ENCODE results near the gene ZFP90. TPM values are rescaled to one million over a fixed set of nuclear protein-coding genes. Genes with fewer than 3 reads are reported as not detected.
"Not testable (repeated sequence)": the region's sequence is repeated elsewhere in the genome, so short reads cannot be mapped to it uniquely, and the experiment has no call there.

The ZFP90 gene
- 18.3 and 23.6 TPM in 2 replicates for total RNA-seq (2012; rRNA removed)

GRCh38 chr16:68538880-68539701, at the start of gene ZFP90:
Gene ZFP90, plus strand, starts transcription at chr16:68539291. Its CDS starts 502 bp downstream, at chr16:68539793.
- Histone ChIP-seq H3K9ac (ENCODE audit: low read depth, low read length) (peak within 1 kb of the TSS; percentile 92), H3K4me2 (ENCODE audit: low read length) (peak within 1 kb of the TSS; percentile 100), H3K36me3 (ENCODE audit: insufficient read depth, low read length) (peaks cover 18% of the 10 kb centered on the region), H3K9me3 (replicated peaks; ENCODE audit: low read length) (no peaks in the 10 kb centered on the region), H3K27me3 (ENCODE audit: control insufficient read depth, insufficient read depth, low read length) (no peaks in the 10 kb centered on the region), H3K4me1 (ENCODE audit: control insufficient read depth, insufficient read depth, low read length) (peaks cover 7% of the 10 kb centered on the region), H3K4me3 (ENCODE audit: low read length) (peak within 1 kb of the TSS; percentile 93)

GRCh38 chr16:68490358-68490757, 48.7 kb upstream of the ZFP90 start:
- Histone ChIP-seq H3K36me3 (ENCODE audit: insufficient read depth, low read length) (no peaks in the 10 kb centered on the region), H3K4me1 (ENCODE audit: control insufficient read depth, insufficient read depth, low read length) (no peaks in the 10 kb centered on the region), H3K4me3 (ENCODE audit: low read length) (no peak overlapping the region), H3K27me3 (ENCODE audit: control insufficient read depth, insufficient read depth, low read length) (peaks cover 36% of the 10 kb centered on the region), H3K9ac (ENCODE audit: low read depth, low read length) (no peak overlapping the region), H3K4me2 (ENCODE audit: low read length) (no peak overlapping the region), H3K9me3 (replicated peaks; ENCODE audit: low read length) (no peaks in the 10 kb centered on the region)

- Histone ChIP-seq H3K9me3 (replicated peaks; ENCODE audit: low read length) (no peaks in the 10 kb centered on the region), H3K4me3 (ENCODE audit: low read length) (no peak overlapping the region), H3K4me2 (ENCODE audit: low read length) (no peak overlapping the region), H3K27me3 (ENCODE audit: control insufficient read depth, insufficient read depth, low read length) (peaks cover 36% of the 10 kb centered on the region), H3K9ac (ENCODE audit: low read depth, low read length) (no peak overlapping the region), H3K36me3 (ENCODE audit: insufficient read depth, low read length) (no peaks in the 10 kb centered on the region), H3K4me1 (ENCODE audit: control insufficient read depth, insufficient read depth, low read length) (no peaks in the 10 kb centered on the region)
Observed at GRCh38 chr16:68490829-68491575, 48.1 kb upstream of the ZFP90 start.

- no peaks in the 10 kb centered on the region for H3K36me3 ChIP-seq (ENCODE audit: insufficient read depth, low read length)
- no peak overlapping the region for H3K9ac ChIP-seq (ENCODE audit: low read depth, low read length)
- H3K27me3 ChIP-seq (ENCODE audit: control insufficient read depth, insufficient read depth, low read length), result peaks cover 39% of the 10 kb centered on the region
- H3K4me2 ChIP-seq (ENCODE audit: low read length), result no peak overlapping the region
- no peaks in the 10 kb centered on the region for H3K4me1 ChIP-seq (ENCODE audit: control insufficient read depth, insufficient read depth, low read length)
- H3K9me3 ChIP-seq (replicated peaks; ENCODE audit: low read length), result no peaks in the 10 kb centered on the region
- no peak overlapping the region for H3K4me3 ChIP-seq (ENCODE audit: low read length)
Observed at GRCh38 chr16:68491576-68491950, 47.5 kb upstream of the ZFP90 start.

GRCh38 chr16:68492151-68492542, 46.9 kb upstream of the ZFP90 start:
- no peak overlapping the region for H3K4me3 ChIP-seq (ENCODE audit: low read length)
- no peak overlapping the region for H3K4me2 ChIP-seq (ENCODE audit: low read length)
- no peaks in the 10 kb centered on the region for H3K9me3 ChIP-seq (replicated peaks; ENCODE audit: low read length)
- H3K9ac ChIP-seq (ENCODE audit: low read depth, low read length), result no peak overlapping the region
- H3K4me1 ChIP-seq (ENCODE audit: control insufficient read depth, insufficient read depth, low read length), result no peaks in the 10 kb centered on the region
- peaks cover 33% of the 10 kb centered on the region for H3K27me3 ChIP-seq (ENCODE audit: control insufficient read depth, insufficient read depth, low read length)
- H3K36me3 ChIP-seq (ENCODE audit: insufficient read depth, low read length), result no peaks in the 10 kb centered on the region

GRCh38 chr16:68492543-68493411, 46.3 kb upstream of the ZFP90 start:
- H3K4me2 ChIP-seq (ENCODE audit: low read length), result no peak overlapping the region
- no peaks in the 10 kb centered on the region for H3K4me1 ChIP-seq (ENCODE audit: control insufficient read depth, insufficient read depth, low read length)

GRCh38 chr16:68493412-68494070, 45.5 kb upstream of the ZFP90 start:
- H3K9me3 ChIP-seq (replicated peaks; ENCODE audit: low read length), result no peaks in the 10 kb centered on the region
- no peaks in the 10 kb centered on the region for H3K36me3 ChIP-seq (ENCODE audit: insufficient read depth, low read length)
- no peaks in the 10 kb centered on the region for H3K4me1 ChIP-seq (ENCODE audit: control insufficient read depth, insufficient read depth, low read length)
- no peak overlapping the region for H3K4me2 ChIP-seq (ENCODE audit: low read length)
- no peak overlapping the region for H3K4me3 ChIP-seq (ENCODE audit: low read length)
- no peak overlapping the region for H3K9ac ChIP-seq (ENCODE audit: low read depth, low read length)
- H3K27me3 ChIP-seq (ENCODE audit: control insufficient read depth, insufficient read depth, low read length), result peaks cover 21% of the 10 kb centered on the region

More at GRCh38 chr16:68492543-68493411, 46.3 kb upstream of the ZFP90 start:
- Histone ChIP-seq H3K27me3 (ENCODE audit: control insufficient read depth, insufficient read depth, low read length) (peaks cover 27% of the 10 kb centered on the region), H3K9ac (ENCODE audit: low read depth, low read length) (no peak overlapping the region), H3K36me3 (ENCODE audit: insufficient read depth, low read length) (no peaks in the 10 kb centered on the region), H3K9me3 (replicated peaks; ENCODE audit: low read length) (no peaks in the 10 kb centered on the region), H3K4me3 (ENCODE audit: low read length) (no peak overlapping the region)

- H3K4me2 ChIP-seq (ENCODE audit: low read length); H3K36me3 ChIP-seq (ENCODE audit: insufficient read depth, low read length); H3K4me1 ChIP-seq (ENCODE audit: control insufficient read depth, insufficient read depth, low read length); H3K9ac ChIP-seq (ENCODE audit: low read depth, low read length); H3K4me3 ChIP-seq (ENCODE audit: low read length); H3K9me3 ChIP-seq (replicated peaks; ENCODE audit: low read length): not testable (repeated sequence)
- peaks cover 22% of the 10 kb centered on the region for H3K27me3 ChIP-seq (ENCODE audit: control insufficient read depth, insufficient read depth, low read length)
Observed at GRCh38 chr16:68494261-68494660, 44.8 kb upstream of the ZFP90 start.

GRCh38 chr16:68496689-68497088, 42.4 kb upstream of the ZFP90 start:
- Histone ChIP-seq H3K4me1 (ENCODE audit: control insufficient read depth, insufficient read depth, low read length) (no peaks in the 10 kb centered on the region), H3K4me2 (ENCODE audit: low read length) (no peak overlapping the region), H3K4me3 (ENCODE audit: low read length) (no peak overlapping the region), H3K27me3 (ENCODE audit: control insufficient read depth, insufficient read depth, low read length) (peaks cover 24% of the 10 kb centered on the region), H3K9me3 (replicated peaks; ENCODE audit: low read length) (no peaks in the 10 kb centered on the region), H3K9ac (ENCODE audit: low read depth, low read length) (no peak overlapping the region), H3K36me3 (ENCODE audit: insufficient read depth, low read length) (no peaks in the 10 kb centered on the region)

- H3K4me3 ChIP-seq (ENCODE audit: low read length), result no peak overlapping the region
- peaks cover 33% of the 10 kb centered on the region for H3K27me3 ChIP-seq (ENCODE audit: control insufficient read depth, insufficient read depth, low read length)
- no peak overlapping the region for H3K4me2 ChIP-seq (ENCODE audit: low read length)
- H3K36me3 ChIP-seq (ENCODE audit: insufficient read depth, low read length), result no peaks in the 10 kb centered on the region
- H3K9ac ChIP-seq (ENCODE audit: low read depth, low read length), result no peak overlapping the region
- H3K9me3 ChIP-seq (replicated peaks; ENCODE audit: low read length), result no peaks in the 10 kb centered on the region
- no peaks in the 10 kb centered on the region for H3K4me1 ChIP-seq (ENCODE audit: control insufficient read depth, insufficient read depth, low read length)
Observed at GRCh38 chr16:68499006-68499405, 40.1 kb upstream of the ZFP90 start.

GRCh38 chr16:68503334-68503733, 35.8 kb upstream of the ZFP90 start:
- Histone ChIP-seq H3K4me3 (ENCODE audit: low read length) (no peak overlapping the region), H3K4me1 (ENCODE audit: control insufficient read depth, insufficient read depth, low read length) (no peaks in the 10 kb centered on the region), H3K36me3 (ENCODE audit: insufficient read depth, low read length) (no peaks in the 10 kb centered on the region), H3K27me3 (ENCODE audit: control insufficient read depth, insufficient read depth, low read length) (peaks cover 60% of the 10 kb centered on the region), H3K9me3 (replicated peaks; ENCODE audit: low read length) (no peaks in the 10 kb centered on the region), H3K9ac (ENCODE audit: low read depth, low read length) (no peak overlapping the region), H3K4me2 (ENCODE audit: low read length) (no peak overlapping the region)
